ENCODE results near the gene FGF11. TPM values are rescaled to one million over a fixed set of nuclear protein-coding genes. Genes with fewer than 3 reads are reported as not detected.

Gene FGF11
- total and polyA plus RNA-seq, 2 donors (not counting 3 experiments of a cell fraction or from before 2014, with no cell fraction given) = 0.70 TPM; not detected in 1

- dilution Hi-C loops (cut with MboI; ENCODE audit: extremely low pct_ligation_motif_present, low sequenced_read_pairs) = no loop called here
- no peak overlapping the region for H3K27ac ChIP-seq (ENCODE audit: insufficient read depth, low read depth, low read length)
- no TSS peak for BruUV-seq (replicated peaks)
- no peaks in the 10 kb centered on the region for H4K20me1 ChIP-seq (replicated peaks; ENCODE audit: control insufficient read depth, extremely low read depth, insufficient read depth, low read length)
- no peak for FAIRE-seq
- no peaks in the 10 kb centered on the region for H3K9me3 ChIP-seq (replicated peaks; ENCODE audit: control insufficient read depth, insufficient read depth, low read length)
- peaks cover 0 to 15% of the 10 kb centered on the region in 2 experiments for H3K36me3 ChIP-seq (ENCODE audit: control insufficient read depth in 2 of 2, extremely low read depth in 1 of 2, insufficient read depth in 2 of 2, low read length in 2 of 2)
- ChIA-PET CTCF (no interaction called here), POLR2A (no interaction called here)
- H3K27me3 ChIP-seq (ENCODE audit: control insufficient read depth in 2 of 2, insufficient read depth in 2 of 2, low read length in 2 of 2) = no peaks in the 10 kb centered on the region
- DNase-seq (ENCODE audit: low read depth, low spot score) = no peak
- no peaks in the 10 kb centered on the region for H3K9me1 ChIP-seq (replicated peaks; ENCODE audit: control insufficient read depth, extremely low read depth, insufficient read depth, low read length)
- no peak for TF ChIP-seq POLR2AphosphoS5 (IDR thresholded peaks at IDR 0.05; ENCODE audit: insufficient read depth, low read depth, low read length)
- TF ChIP-seq GATA2 (IDR thresholded peaks at IDR 0.05; ENCODE audit: insufficient read depth, insufficient read length, low read depth, low read length) = no peak
- TF ChIP-seq POLR2A (IDR thresholded peaks at IDR 0.05; ENCODE audit: low read depth, low read length) = no peak
- TF ChIP-seq JUN (IDR thresholded peaks at IDR 0.05; ENCODE audit: borderline replicate concordance, insufficient read depth, insufficient read length, low read depth) = no peak
- no peak for TF ChIP-seq MYC (IDR thresholded peaks at IDR 0.05; ENCODE audit: low read depth, low read length)
- TF ChIP-seq EZH2 (IDR thresholded peaks at IDR 0.05; ENCODE audit: borderline replicate concordance, low read depth, low read length, severe bottlenecking) = no peak
- no peak for TF ChIP-seq FOS (IDR thresholded peaks at IDR 0.05; ENCODE audit: borderline replicate concordance, insufficient read depth, low read length)
- TF ChIP-seq MAX (IDR thresholded peaks at IDR 0.05; ENCODE audit: insufficient read depth, insufficient read length) = no peak
- TF ChIP-seq, protein P1, sequence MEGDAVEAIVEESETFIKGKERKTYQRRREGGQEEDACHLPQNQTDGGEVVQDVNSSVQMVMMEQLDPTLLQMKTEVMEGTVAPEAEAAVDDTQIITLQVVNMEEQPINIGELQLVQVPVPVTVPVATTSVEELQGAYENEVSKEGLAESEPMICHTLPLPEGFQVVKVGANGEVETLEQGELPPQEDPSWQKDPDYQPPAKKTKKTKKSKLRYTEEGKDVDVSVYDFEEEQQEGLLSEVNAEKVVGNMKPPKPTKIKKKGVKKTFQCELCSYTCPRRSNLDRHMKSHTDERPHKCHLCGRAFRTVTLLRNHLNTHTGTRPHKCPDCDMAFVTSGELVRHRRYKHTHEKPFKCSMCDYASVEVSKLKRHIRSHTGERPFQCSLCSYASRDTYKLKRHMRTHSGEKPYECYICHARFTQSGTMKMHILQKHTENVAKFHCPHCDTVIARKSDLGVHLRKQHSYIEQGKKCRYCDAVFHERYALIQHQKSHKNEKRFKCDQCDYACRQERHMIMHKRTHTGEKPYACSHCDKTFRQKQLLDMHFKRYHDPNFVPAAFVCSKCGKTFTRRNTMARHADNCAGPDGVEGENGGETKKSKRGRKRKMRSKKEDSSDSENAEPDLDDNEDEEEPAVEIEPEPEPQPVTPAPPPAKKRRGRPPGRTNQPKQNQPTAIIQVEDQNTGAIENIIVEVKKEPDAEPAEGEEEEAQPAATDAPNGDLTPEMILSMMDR (IDR thresholded peaks at IDR 0.05; ENCODE audit: extremely low read depth in 1 of 2, insufficient read depth in 1 of 2, low read depth in 1 of 2, low read length in 2 of 2) = no peak
- H3K4me1 ChIP-seq (ENCODE audit: control insufficient read depth, extremely low read depth, insufficient read depth, low read length) = peaks cover 4% of the 10 kb centered on the region
- H2AFZ ChIP-seq (ENCODE audit: low read depth, low read length) = no peak overlapping the region
- no peak overlapping the region for H3K9ac ChIP-seq (replicated peaks; ENCODE audit: extremely low read depth, insufficient read depth, low read length)
- H3K79me2 ChIP-seq (ENCODE audit: control insufficient read depth, insufficient read depth, low read length) = peaks cover 2% of the 10 kb centered on the region
- intact Hi-C loops (cut with micrococcal nuclease) = no loop called here
- no peak overlapping the region for H3K4me2 ChIP-seq (ENCODE audit: insufficient read depth, low read length)
- H3K4me3 ChIP-seq (replicated peaks in 1 of 3; ENCODE audit: insufficient read depth in 1 of 3, low read depth in 1 of 3, low read length in 3 of 3) = no peak overlapping the region
Observed at GRCh38 chr17:7409716-7410115, 29.6 kb upstream of the FGF11 start.
